Activated naive CD8-positive, alpha-beta T cell treated with anti-CD3 and anti-CD28 coated beads for 36 hours (primary cell): ENCODE measurements around the gene SOAT1. TPM values are rescaled to one million over a fixed set of nuclear protein-coding genes. Genes with fewer than 3 reads are reported as not detected.
"Not testable (repeated sequence)": the region's sequence is repeated elsewhere in the genome, so short reads cannot be mapped to it uniquely, and the experiment has no call there.

Experiments
- DNase-seq: peaks from one replicate; pipeline ENCODE4 v3.0.0; 2021
- H3K27ac Mint-ChIP-seq: one replicate; pipeline ENCODE4 v1.8.0; 2022; ENCODE audit warnings: mild to moderate bottlenecking, moderate library complexity, mixed read lengths
- H3K27me3 Mint-ChIP-seq: one replicate; pipeline ENCODE4 v1.8.0; 2022; ENCODE audit warnings: mild to moderate bottlenecking, mixed read lengths
- H3K36me3 Mint-ChIP-seq: one replicate; pipeline ENCODE4 v1.8.0; 2021; ENCODE audit warnings: mild to moderate bottlenecking, mixed read lengths
- H3K4me1 Mint-ChIP-seq: one replicate; pipeline ENCODE4 v1.8.0; 2021; ENCODE audit warnings: mixed read lengths
- H3K4me3 Mint-ChIP-seq: one replicate; pipeline ENCODE4 v1.8.0; 2022; ENCODE audit warnings: mild to moderate bottlenecking, moderate library complexity, mixed read lengths
- H3K9me3 Mint-ChIP-seq: one replicate; pipeline ENCODE4 v1.8.0; 2022; ENCODE audit warnings: mixed read lengths
- total RNA-seq, 2 experiments: library from RNA; stranded (reverse); gene quantifications; one replicate each; pipeline ENCODE4 v1.2.3, GENCODE V29; 2021

SOAT1 gene
- total RNA-seq, 2 experiments from 2014 or later: 86.2 to 90.9 TPM

DNA sequence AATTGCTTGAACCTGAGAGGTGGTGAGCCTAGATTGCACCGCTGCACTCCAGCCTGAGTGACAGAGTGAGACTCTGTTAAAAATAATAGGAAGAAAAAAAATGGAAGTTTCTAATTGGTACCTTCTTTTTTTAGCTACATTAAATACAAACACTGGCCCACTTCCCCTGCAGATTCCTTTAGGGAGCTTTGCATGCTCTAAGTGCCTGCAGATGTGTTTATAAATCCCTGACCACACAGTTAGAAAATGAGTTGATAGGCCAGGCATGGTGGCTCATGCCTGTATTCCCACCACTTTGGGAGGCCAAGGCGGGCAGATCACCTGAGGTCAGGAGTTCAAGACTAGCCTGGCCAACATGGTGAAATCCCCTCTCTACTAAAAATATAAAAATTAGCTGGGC is 68.0 kb downstream of the SOAT1 start:
- H3K9me3 Mint-ChIP-seq, H3K36me3 Mint-ChIP-seq, H3K4me1 Mint-ChIP-seq, DNase-seq, H3K27ac Mint-ChIP-seq, H3K4me3 Mint-ChIP-seq, H3K27me3 Mint-ChIP-seq: not testable (repeated sequence)

DNA sequence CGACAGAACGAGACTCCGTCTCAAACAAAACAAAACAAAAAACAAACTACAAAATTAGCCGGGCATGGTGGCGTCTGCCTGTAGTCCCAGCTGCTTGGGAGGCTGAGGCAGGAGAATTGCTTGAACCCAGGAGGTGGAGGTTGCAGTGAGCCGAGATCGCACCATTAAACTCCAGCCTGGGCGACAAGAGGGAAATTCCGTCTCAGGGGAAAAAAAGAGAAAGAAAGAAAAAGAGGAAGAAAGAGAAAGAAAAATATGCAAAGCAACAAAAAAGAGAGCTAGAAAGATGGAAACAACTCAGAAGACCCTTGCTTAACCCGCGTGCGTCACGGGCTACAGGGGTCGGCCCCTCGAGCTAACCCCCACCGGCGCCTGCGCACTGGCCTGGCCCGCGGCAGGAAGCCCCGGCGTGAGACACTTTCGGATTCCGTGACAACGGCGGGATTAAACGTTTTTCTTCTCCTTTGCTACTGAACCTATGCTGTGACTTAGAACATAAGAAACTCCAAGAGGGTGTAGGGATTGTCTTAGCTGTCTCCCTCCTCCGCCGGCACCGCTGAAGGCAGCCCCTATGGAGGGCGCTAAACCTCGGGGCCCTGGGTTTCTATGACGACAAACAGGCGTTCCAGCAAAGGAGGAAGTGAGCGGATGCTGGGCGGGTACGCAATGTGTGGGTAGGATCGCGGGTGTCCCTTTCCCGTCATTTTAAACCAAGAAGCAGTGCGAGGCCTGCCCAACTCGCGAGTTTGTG is 71.9 kb downstream of the SOAT1 start, which contains the start of gene AXDND1:
Gene AXDND1 (plus strand): TSS at position 630 of the 751 bp plus-strand sequence. CDS start 539 bp downstream, outside the sequence.
- Mint-ChIP-seq H3K27ac (peak within 1 kb of the TSS; percentile 99), H3K36me3 (peaks cover 2% of the 10 kb centered on the region)

GRCh38 chr1:179366093-179366800 is 72.7 kb downstream of the SOAT1 start:
- Mint-ChIP-seq H3K4me3 (peak overlapping the region; percentile 93), H3K27me3 (no peaks in the 10 kb centered on the region), H3K4me1 (peaks cover 9% of the 10 kb centered on the region), H3K36me3 (peaks cover 2% of the 10 kb centered on the region), H3K27ac (peak overlapping the region; percentile 99), H3K9me3 (no peaks in the 10 kb centered on the region)
- no peak for DNase-seq

More for the DNA sequence above, 71.9 kb downstream of the SOAT1 start, which contains the start of gene AXDND1:
- no peaks in the 10 kb centered on the region for H3K27me3 Mint-ChIP-seq
- peak; percentile 87 for DNase-seq
- H3K4me1 Mint-ChIP-seq: peaks cover 9% of the 10 kb centered on the region
- no peaks in the 10 kb centered on the region for H3K9me3 Mint-ChIP-seq
- peak within 1 kb of the TSS; percentile 93 for H3K4me3 Mint-ChIP-seq

GRCh38 chr1:179369751-179370341 is 76.2 kb downstream of the SOAT1 start:
- Mint-ChIP-seq H3K27me3 (no peaks in the 10 kb centered on the region), H3K4me1 (peaks cover 9% of the 10 kb centered on the region), H3K36me3 (peaks cover 2% of the 10 kb centered on the region), H3K4me3 (no peak overlapping the region), H3K27ac (no peak overlapping the region), H3K9me3 (no peaks in the 10 kb centered on the region)
- no peak for DNase-seq

DNA sequence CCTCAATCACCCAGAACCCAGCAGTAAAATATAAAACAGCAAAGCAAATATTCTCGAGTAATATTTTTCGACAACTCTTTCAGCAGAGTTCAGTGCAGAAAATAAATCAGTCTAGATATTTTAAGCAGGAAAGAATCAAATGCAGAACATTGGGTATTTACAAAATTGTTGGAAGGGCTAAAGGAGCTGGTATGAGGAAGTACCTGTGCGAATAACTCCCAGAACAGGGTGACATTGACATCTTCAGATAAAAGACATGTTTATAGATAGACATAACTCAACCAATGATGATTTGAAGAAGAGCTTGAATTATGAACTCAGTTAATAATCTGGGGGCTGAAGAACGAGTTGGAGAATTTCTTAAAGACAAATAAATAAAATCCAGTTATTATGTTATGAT is 78.6 kb downstream of the SOAT1 start:
- no peak overlapping the region for H3K27ac Mint-ChIP-seq
- no peaks in the 10 kb centered on the region for H3K36me3 Mint-ChIP-seq

DNA sequence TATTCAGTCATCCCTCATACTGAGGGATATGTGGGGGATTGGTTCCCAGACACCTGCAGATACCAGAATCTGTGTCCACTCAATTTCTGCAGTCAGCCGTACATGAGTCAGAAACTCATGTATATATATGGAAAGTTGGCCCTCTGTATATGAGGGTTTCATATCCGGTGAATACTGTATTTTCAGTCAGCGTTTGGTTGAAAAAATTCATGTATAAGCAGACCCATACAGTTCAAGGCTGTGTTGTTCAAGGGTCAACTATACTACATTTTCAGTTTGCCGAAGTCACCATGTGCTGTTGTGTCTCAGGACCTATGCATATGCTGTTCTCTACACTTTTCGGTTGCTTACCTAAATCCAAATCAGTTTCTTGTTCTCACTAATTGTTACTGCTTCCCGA is 82.6 kb downstream of the SOAT1 start:
- no peak for DNase-seq
- Mint-ChIP-seq H3K4me3 (no peak overlapping the region), H3K27ac (no peak overlapping the region), H3K36me3 (no peaks in the 10 kb centered on the region), H3K4me1 (no peaks in the 10 kb centered on the region), H3K27me3 (no peaks in the 10 kb centered on the region), H3K9me3 (no peaks in the 10 kb centered on the region)

More for the DNA sequence above, 78.6 kb downstream of the SOAT1 start:
- H3K4me1 Mint-ChIP-seq: peaks cover 2% of the 10 kb centered on the region
- no peaks in the 10 kb centered on the region for H3K27me3 Mint-ChIP-seq
- DNase-seq: no peak
- no peaks in the 10 kb centered on the region for H3K9me3 Mint-ChIP-seq
- no peak overlapping the region for H3K4me3 Mint-ChIP-seq

- Mint-ChIP-seq H3K36me3 (no peaks in the 10 kb centered on the region), H3K4me1 (no peaks in the 10 kb centered on the region), H3K27ac (no peak overlapping the region), H3K9me3 (no peaks in the 10 kb centered on the region), H3K4me3 (no peak overlapping the region), H3K27me3 (no peaks in the 10 kb centered on the region)
- DNase-seq: no peak
Measured at GRCh38 chr1:179380299-179380698, 86.7 kb downstream of the SOAT1 start.

DNA sequence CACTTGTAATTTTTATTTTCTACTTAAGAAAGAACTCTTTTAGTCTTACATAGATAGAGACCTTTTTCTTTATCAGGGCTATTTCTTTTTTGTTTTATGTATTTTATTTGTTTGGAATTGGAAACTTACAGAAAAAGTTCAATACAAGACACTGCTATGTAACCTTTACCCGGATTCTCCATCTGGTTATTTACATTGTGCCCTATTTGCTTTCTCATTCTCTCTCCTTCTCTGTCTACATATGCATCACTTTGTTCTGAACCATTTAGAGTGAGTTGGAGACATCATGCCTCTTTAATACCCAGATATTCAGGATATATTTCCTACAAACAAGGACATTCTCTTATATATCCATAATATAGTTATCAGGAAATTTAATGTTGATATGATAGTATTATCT is 90.4 kb downstream of the SOAT1 start:
- Mint-ChIP-seq H3K36me3 (no peaks in the 10 kb centered on the region), H3K9me3 (no peaks in the 10 kb centered on the region), H3K27ac (no peak overlapping the region), H3K4me1 (no peaks in the 10 kb centered on the region), H3K27me3 (no peaks in the 10 kb centered on the region), H3K4me3 (no peak overlapping the region)
- no peak for DNase-seq

DNA sequence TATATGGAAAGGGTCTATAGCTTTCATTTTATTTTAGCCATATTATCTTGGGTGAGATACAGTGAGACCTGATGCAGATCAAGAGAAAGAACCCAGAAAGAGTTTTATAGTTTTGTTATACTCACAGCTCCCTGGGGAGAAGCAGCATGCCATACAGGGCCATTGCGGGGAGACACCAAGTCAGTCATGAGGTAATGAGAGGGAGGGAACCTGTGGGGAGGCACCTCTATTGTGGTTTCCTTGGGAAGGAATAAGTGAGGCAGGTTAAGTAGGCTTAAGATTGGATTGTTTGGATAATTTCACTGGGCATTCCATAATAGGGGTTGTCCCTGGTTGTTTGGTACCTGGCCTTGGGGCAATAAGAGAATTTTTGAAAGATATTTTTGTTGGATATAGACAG is 91.9 kb downstream of the SOAT1 start:
- H3K4me3 Mint-ChIP-seq: no peak overlapping the region
- DNase-seq: no peak
- no peaks in the 10 kb centered on the region for H3K36me3 Mint-ChIP-seq
- no peaks in the 10 kb centered on the region for H3K4me1 Mint-ChIP-seq
- H3K27me3 Mint-ChIP-seq: no peaks in the 10 kb centered on the region
- no peaks in the 10 kb centered on the region for H3K9me3 Mint-ChIP-seq
- H3K27ac Mint-ChIP-seq: no peak overlapping the region

DNA sequence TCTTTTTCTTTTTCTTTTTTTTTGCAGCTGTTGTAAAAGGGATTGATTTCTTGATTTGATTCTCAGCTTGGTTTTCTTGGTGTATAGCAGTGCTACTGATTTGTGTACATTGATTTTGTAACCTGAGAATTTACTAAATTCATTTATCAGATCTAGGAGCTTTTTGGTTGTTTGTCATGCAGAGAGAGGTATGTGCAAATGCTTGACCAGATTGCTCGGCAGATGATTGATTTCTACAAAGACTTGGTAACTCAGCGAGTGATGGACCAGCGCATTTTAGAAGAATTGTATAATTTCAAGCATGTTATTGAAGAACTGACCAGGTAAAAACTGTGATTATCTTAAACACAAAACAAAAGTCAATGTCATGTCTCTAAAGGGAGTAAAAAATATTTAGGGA is 100.1 kb downstream of the SOAT1 start:
- Mint-ChIP-seq H3K36me3 (peaks cover 15% of the 10 kb centered on the region), H3K9me3 (peaks cover 16% of the 10 kb centered on the region), H3K4me1 (no peaks in the 10 kb centered on the region), H3K27me3 (peaks cover 5% of the 10 kb centered on the region), H3K4me3 (no peak overlapping the region), H3K27ac (no peak overlapping the region)
- no peak for DNase-seq

DNA sequence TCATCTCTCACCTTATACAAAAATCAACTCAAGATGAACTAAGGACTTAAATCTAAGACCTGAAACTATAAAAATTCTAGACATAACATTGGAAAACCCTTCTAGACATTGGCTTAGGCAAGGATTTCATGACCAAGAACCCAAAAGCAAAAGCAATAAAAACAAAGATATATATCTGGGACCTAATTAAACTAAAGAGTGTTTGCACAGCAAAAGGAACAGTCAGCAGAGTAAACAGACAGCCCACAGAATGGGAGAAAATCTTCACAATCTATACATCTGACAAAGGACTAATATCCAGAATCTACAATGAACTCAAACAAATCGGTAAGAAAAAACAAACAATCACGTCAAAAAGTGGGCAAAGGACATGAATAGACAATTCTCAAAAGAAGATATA is 105.8 kb downstream of the SOAT1 start:
- not testable (repeated sequence) for H3K27ac Mint-ChIP-seq, H3K27me3 Mint-ChIP-seq, H3K9me3 Mint-ChIP-seq, DNase-seq, H3K4me3 Mint-ChIP-seq, H3K4me1 Mint-ChIP-seq, H3K36me3 Mint-ChIP-seq

Other genes with a start within 250 kb of the SOAT1 start
- 10 to 100 TPM; 40.1 to 41.1 TPM for gene TOR3A, start 211.7 kb upstream of the SOAT1 start, total RNA-seq
- 1 to 10 TPM; 8.5 to 9.3 TPM for gene ABL2, start 64.1 kb upstream of the SOAT1 start, total RNA-seq
- gene AXDND1, start 72.2 kb downstream of the SOAT1 start, total RNA-seq: under 1 TPM; 0.56 to 0.64 TPM